Measurements from ENCODE around the gene DENND4C. TPM values are rescaled to one million over a fixed set of nuclear protein-coding genes. Genes with fewer than 3 reads are reported as not detected.

DENND4C gene
- total RNA-seq (100 to 1,000 TPM in 3 of 4 donors, 10 to 100 TPM in 1; 75.6 to 109 (median 101) TPM), polyA plus RNA-seq (10 to 100 TPM; 11.3 to 15.5 (median 14.4) TPM)

- TF ChIP-seq POLR2A (IDR thresholded peaks at IDR 0.05) (peak; percentile 60 to 63), EP300 (IDR thresholded peaks at IDR 0.05) (no peak), CTCF (IDR thresholded peaks at IDR 0.05) (no peak), POLR2AphosphoS5 (IDR thresholded peaks at IDR 0.05) (peak; percentile 23 to 92 (median 84))
- intact Hi-C loops (cut with DNase I), result loop anchor here (1.0 to 5.0 kb wide), 5 partner anchors 46 to 227 kb away; partner anchors contain the start of genes HAUS6, PLIN2 and RPS6
- Histone ChIP-seq H3K4me1 (peaks cover 0 to 46% (median 23%) of the 10 kb centered on the region in 4 donors), H3K9me3 (no peaks in the 10 kb centered on the region), H3K36me3 (no peaks in the 10 kb centered on the region), H3K27ac (peak within 1 kb of the TSS; percentile 93 to 100 (median 98)), H3K4me3 (peak within 1 kb of the TSS; percentile 67 to 99 (median 98)), H3K27me3 (no peaks in the 10 kb centered on the region)
- DNase-seq, result peak; percentile 90
- WGBS, 2 donors, result 0 to 1% methylated on average over 85 to 86 of the region's 86 CpGs
These were observed at the start of gene DENND4C for GRCh38 chr9:19230355-19231125. TSS of gene DENND4C (plus strand) at chr9:19230693. CDS start at chr9:19276175, 45,482 bp downstream.

- no peaks in the 10 kb centered on the region for H3K27me3 ChIP-seq
- intact Hi-C loops (cut with DNase I), result no loop called here
- no peak for DNase-seq
- no peaks in the 10 kb centered on the region for H3K9me3 ChIP-seq
- H3K27ac ChIP-seq, result peak overlapping the region in 1 of 4 donors; percentile 13
- no peak for TF ChIP-seq POLR2A (IDR thresholded peaks at IDR 0.05)
- TF ChIP-seq EP300 (IDR thresholded peaks at IDR 0.05), result no peak
- no peak for TF ChIP-seq CTCF (IDR thresholded peaks at IDR 0.05)
- no peak for TF ChIP-seq POLR2AphosphoS5 (IDR thresholded peaks at IDR 0.05)
- WGBS, 2 donors, result 33 to 73% methylated on average over 5 of the region's 5 CpGs
- peaks cover 0 to 27% (median 23%) of the 10 kb centered on the region in 4 donors for H3K4me1 ChIP-seq
- no peaks in the 10 kb centered on the region for H3K36me3 ChIP-seq
- no peak overlapping the region for H3K4me3 ChIP-seq
These were observed 49.5 kb upstream of the DENND4C start for GRCh38 chr9:19180991-19181390.

- Histone ChIP-seq H3K27me3 (no peaks in the 10 kb centered on the region), H3K9me3 (no peaks in the 10 kb centered on the region), H3K27ac (peak overlapping the region in 2 of 4 donors; percentile 90 to 91), H3K4me3 (no peak overlapping the region), H3K36me3 (no peaks in the 10 kb centered on the region), H3K4me1 (peaks cover 0 to 27% (median 23%) of the 10 kb centered on the region in 4 donors)
- no peak for DNase-seq
- 67 to 81% methylated on average over 5 of the region's 5 CpGs for WGBS, 2 donors
- no peak for TF ChIP-seq EP300 (IDR thresholded peaks at IDR 0.05)
- no peak for TF ChIP-seq POLR2A (IDR thresholded peaks at IDR 0.05)
- no peak for TF ChIP-seq CTCF (IDR thresholded peaks at IDR 0.05)
- no peak for TF ChIP-seq POLR2AphosphoS5 (IDR thresholded peaks at IDR 0.05)
- intact Hi-C loops (cut with DNase I), result no loop called here
These were observed 48.9 kb upstream of the DENND4C start for GRCh38 chr9:19181561-19181960.

GRCh38 chr9:19184144-19184917, 46.2 kb upstream of the DENND4C start:
- Histone ChIP-seq H3K4me1 (peaks cover 0 to 27% (median 23%) of the 10 kb centered on the region in 4 donors), H3K27ac (peak overlapping the region; percentile 72 to 91 (median 82)), H3K9me3 (no peaks in the 10 kb centered on the region), H3K27me3 (no peaks in the 10 kb centered on the region), H3K36me3 (no peaks in the 10 kb centered on the region), H3K4me3 (no peak overlapping the region)
- peak; percentile 95 for DNase-seq
- TF ChIP-seq EP300 (IDR thresholded peaks at IDR 0.05) (peak in 2 of 4 donors; percentile 46 to 68), CTCF (IDR thresholded peaks at IDR 0.05) (no peak), POLR2AphosphoS5 (IDR thresholded peaks at IDR 0.05) (peak; percentile 26 to 89 (median 30)), POLR2A (IDR thresholded peaks at IDR 0.05) (no peak)
- 1 to 9% methylated on average over 7 of the region's 7 CpGs for WGBS, 2 donors
- intact Hi-C loops (cut with DNase I), result loop anchor here (1.0 kb wide), 1 partner anchor 46 kb away; the partner anchor contains the start of gene DENND4C

Data from sigmoid colon (tissue), 7 donors.